GM20000 (cell line): ENCODE measurements around the gene FAM131C.
"Not testable (repeated sequence)": the region's sequence is repeated elsewhere in the genome, so short reads cannot be mapped to it uniquely, and the experiment has no call there.

Experiments
- DNase-seq: peaks from one replicate; pipeline ENCODE4 v3.0.0; 2012; ENCODE audit warnings: low spot score
- CTCF ChIP-seq: IDR thresholded peaks from 2 replicates; pipeline ENCODE4 v1.5.1; 2012; ENCODE audit warnings: mild to moderate bottlenecking, control low read depth; ENCODE audit errors: extremely low read depth, missing control alignments

FAM131C gene

GRCh38 chr1:16112596-16113555 lies 39.4 kb upstream of the FAM131C start:
- no peak for DNase-seq
- TF ChIP-seq CTCF: no peak

- no peak for TF ChIP-seq CTCF
- no peak for DNase-seq
These were observed 38.5 kb upstream of the FAM131C start for GRCh38 chr1:16111771-16112595.

GRCh38 chr1:16110884-16111283 lies 37.4 kb upstream of the FAM131C start:
- DNase-seq: no peak
- no peak for TF ChIP-seq CTCF

GRCh38 chr1:16110456-16110855 lies 37.0 kb upstream of the FAM131C start:
- no peak for TF ChIP-seq CTCF
- DNase-seq: no peak

GRCh38 chr1:16109571-16109970 lies 36.1 kb upstream of the FAM131C start:
- DNase-seq: no peak
- TF ChIP-seq CTCF: no peak

GRCh38 chr1:16107039-16107438 lies 33.6 kb upstream of the FAM131C start:
- DNase-seq: not testable (repeated sequence)

- no peak for TF ChIP-seq CTCF
- no peak for DNase-seq
These were observed 28.2 kb upstream of the FAM131C start for GRCh38 chr1:16101623-16102022.
